Measurements from ENCODE around the gene CLECL1.
"Not testable (repeated sequence)": the region's sequence is repeated elsewhere in the genome, so short reads cannot be mapped to it uniquely, and the experiment has no call there.

Gene CLECL1

GRCh38 chr12:9694241-9694640, 38.7 kb downstream of the CLECL1 start:
- no peak for DNase-seq

GRCh38 chr12:9692909-9693308, 40.0 kb downstream of the CLECL1 start:
- no peak for DNase-seq

GRCh38 chr12:9687228-9687627, 45.7 kb downstream of the CLECL1 start:
- no peak for DNase-seq

- no peak for DNase-seq
Observed at GRCh38 chr12:9685915-9686314, 47.0 kb downstream of the CLECL1 start.

- not testable (repeated sequence) for DNase-seq
Observed at GRCh38 chr12:9685366-9685765, 47.5 kb downstream of the CLECL1 start.

GRCh38 chr12:9682949-9683348, 49.9 kb downstream of the CLECL1 start:
- not testable (repeated sequence) for DNase-seq

GRCh38 chr12:9682508-9682907, 50.4 kb downstream of the CLECL1 start:
- DNase-seq, result not testable (repeated sequence)

GRCh38 chr12:9674226-9674590, 58.7 kb downstream of the CLECL1 start:
- DNase-seq, result peak; percentile 35

GRCh38 chr12:9673404-9674225, 59.3 kb downstream of the CLECL1 start:
- peak; percentile 38 for DNase-seq
